Parathyroid adenoma (tissue), 2 donors: ENCODE data around the gene DKK3.

Source experiments
- H2AFZ ChIP-seq: fragments of 300-600 bp; sonication (generic); one replicate; pipeline ENCODE4 v1.7.0; 2017; ENCODE audit warnings: antibody characterized with exemption, mild to moderate bottlenecking
- H3K27ac ChIP-seq: fragments of 300-600 bp; sonication (generic); one replicate; pipeline ENCODE4 v1.7.0; 2017
- H3K27me3 ChIP-seq: fragments of 300-600 bp; sonication (generic); one replicate; pipeline ENCODE4 v1.7.0; 2017; ENCODE audit warnings: low read length; ENCODE audit not compliant: control insufficient read depth, insufficient read depth
- H3K36me3 ChIP-seq: fragments of 300-600 bp; sonication (generic); one replicate; pipeline ENCODE4 v1.7.0; 2017; ENCODE audit warnings: low read length; ENCODE audit not compliant: control insufficient read depth, insufficient read depth
- H3K4me1 ChIP-seq: fragments of 300-600 bp; sonication (generic); one replicate; pipeline ENCODE4 v1.7.0; 2017; ENCODE audit warnings: control low read depth
- H3K4me2 ChIP-seq: fragments of 300-600 bp; sonication (generic); one replicate; pipeline ENCODE4 v1.7.0; 2017; ENCODE audit warnings: low read length
- H3K4me3 ChIP-seq: fragments of 300-600 bp; sonication (generic); one replicate; pipeline ENCODE4 v1.7.0; 2017; ENCODE audit warnings: low read depth, low read length
- H3K79me2 ChIP-seq: fragments of 300-600 bp; sonication (generic); one replicate; pipeline ENCODE4 v1.7.0; 2017; ENCODE audit warnings: control low read depth
- H3K9ac ChIP-seq: fragments of 300-600 bp; sonication (generic); one replicate; pipeline ENCODE4 v1.7.0; 2017; ENCODE audit warnings: mild to moderate bottlenecking
- H3K9me3 ChIP-seq: fragments of 300-600 bp; sonication (generic); one replicate; pipeline ENCODE4 v1.7.0; 2017; ENCODE audit warnings: low read length; ENCODE audit not compliant: control insufficient read depth
- TF ChIP-seq, protein P1 (sequence below): fragments of 300-600 bp; sonication (generic); IDR thresholded peaks from one replicate; pipeline ENCODE4 v1.7.0; 2017; ENCODE audit warnings: antibody characterized with exemption, mild to moderate bottlenecking
- donor health status: primary hyperparathyroidism.

DKK3 gene

DNA sequence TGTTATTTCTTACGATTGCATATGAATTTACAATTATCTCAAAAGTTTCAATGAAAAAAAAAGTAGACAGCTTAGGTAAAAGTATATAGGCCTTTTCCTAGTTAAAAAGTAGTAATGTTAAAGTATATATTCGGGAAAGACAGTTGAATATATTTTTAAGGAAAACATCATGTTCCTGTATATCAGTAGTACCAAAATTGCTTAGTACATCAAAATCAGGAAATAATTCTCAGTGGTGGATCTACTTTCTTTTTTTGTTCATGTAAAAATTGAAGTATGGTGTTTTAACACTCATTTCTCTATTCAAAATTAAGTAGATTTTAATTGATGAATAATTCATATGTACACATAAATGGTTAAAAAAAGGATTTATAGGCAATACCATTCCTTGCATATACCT lies 92.8 kb downstream of the DKK3 start:
- Histone ChIP-seq H3K36me3 (no peaks in the 10 kb centered on the region), H3K4me3 (no peak overlapping the region), H3K27ac (no peak overlapping the region), H3K4me1 (no peaks in the 10 kb centered on the region), H2AFZ (no peak overlapping the region), H3K27me3 (no peaks in the 10 kb centered on the region), H3K9me3 (no peaks in the 10 kb centered on the region), H3K9ac (no peak overlapping the region), H3K79me2 (no peaks in the 10 kb centered on the region), H3K4me2 (no peak overlapping the region)
- TF ChIP-seq, protein P1, sequence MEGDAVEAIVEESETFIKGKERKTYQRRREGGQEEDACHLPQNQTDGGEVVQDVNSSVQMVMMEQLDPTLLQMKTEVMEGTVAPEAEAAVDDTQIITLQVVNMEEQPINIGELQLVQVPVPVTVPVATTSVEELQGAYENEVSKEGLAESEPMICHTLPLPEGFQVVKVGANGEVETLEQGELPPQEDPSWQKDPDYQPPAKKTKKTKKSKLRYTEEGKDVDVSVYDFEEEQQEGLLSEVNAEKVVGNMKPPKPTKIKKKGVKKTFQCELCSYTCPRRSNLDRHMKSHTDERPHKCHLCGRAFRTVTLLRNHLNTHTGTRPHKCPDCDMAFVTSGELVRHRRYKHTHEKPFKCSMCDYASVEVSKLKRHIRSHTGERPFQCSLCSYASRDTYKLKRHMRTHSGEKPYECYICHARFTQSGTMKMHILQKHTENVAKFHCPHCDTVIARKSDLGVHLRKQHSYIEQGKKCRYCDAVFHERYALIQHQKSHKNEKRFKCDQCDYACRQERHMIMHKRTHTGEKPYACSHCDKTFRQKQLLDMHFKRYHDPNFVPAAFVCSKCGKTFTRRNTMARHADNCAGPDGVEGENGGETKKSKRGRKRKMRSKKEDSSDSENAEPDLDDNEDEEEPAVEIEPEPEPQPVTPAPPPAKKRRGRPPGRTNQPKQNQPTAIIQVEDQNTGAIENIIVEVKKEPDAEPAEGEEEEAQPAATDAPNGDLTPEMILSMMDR: no peak

DNA sequence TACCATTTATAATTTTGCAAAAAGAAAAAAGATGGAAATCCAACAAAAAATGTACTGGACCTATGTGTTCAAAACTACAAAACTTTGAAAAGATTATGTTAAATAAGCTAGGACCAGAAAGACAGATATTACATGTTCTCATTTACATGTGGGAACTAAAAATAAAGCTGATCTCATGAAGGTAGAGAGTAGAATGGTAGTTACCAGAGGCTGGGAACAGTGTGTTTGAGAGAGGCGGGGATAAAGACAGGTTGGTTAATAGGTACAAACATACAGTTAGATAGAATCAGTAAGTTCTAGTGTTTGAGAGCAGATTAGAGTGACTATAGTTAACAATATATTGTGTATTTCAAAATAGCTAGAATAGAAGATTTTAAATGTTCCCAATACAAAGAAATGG lies 95.0 kb downstream of the DKK3 start:
- no peaks in the 10 kb centered on the region for H3K9me3 ChIP-seq
- no peak overlapping the region for H3K9ac ChIP-seq
- H3K27me3 ChIP-seq: no peaks in the 10 kb centered on the region
- H3K4me1 ChIP-seq: no peaks in the 10 kb centered on the region
- H3K4me2 ChIP-seq: no peak overlapping the region
- TF ChIP-seq, protein P1: no peak
- H2AFZ ChIP-seq: no peak overlapping the region
- no peaks in the 10 kb centered on the region for H3K36me3 ChIP-seq
- no peaks in the 10 kb centered on the region for H3K79me2 ChIP-seq
- no peak overlapping the region for H3K4me3 ChIP-seq
- H3K27ac ChIP-seq: no peak overlapping the region
